Gastroesophageal sphincter (tissue), 4 donors: ENCODE results near the gene CEP68. TPM values are rescaled to one million over a fixed set of nuclear protein-coding genes. Genes with fewer than 3 reads are reported as not detected.

Experiments
- ATAC-seq: fragments of 150-250 bp; one replicate; pipeline ENCODE4 v1.9.1; 2016; ENCODE audit warnings: mild to moderate bottlenecking, moderate library complexity
- H3K27ac ChIP-seq, 4 donors: fragments of 200-600 bp; sonication (generic) in 3 of 4; 1 replicate in 3 of 4; 2 replicates in 1 of 4; pipeline ENCODE4 v1.5.1; 2016 to 2019
- H3K27me3 ChIP-seq: fragments of 200-600 bp; sonication (generic); one replicate; pipeline ENCODE4 v1.5.1; 2019
- H3K36me3 ChIP-seq, 2 donors: fragments of 200-600 bp; sonication (generic); one replicate each; pipeline ENCODE4 v1.5.1; 2019; ENCODE audit warnings: control low read depth in 1 of 2
- H3K4me1 ChIP-seq, 3 donors: fragments of 200-600 bp; sonication (generic); 1 replicate in 2 of 3; 2 replicates in 1 of 3; pipeline ENCODE4 v1.5.1; 2016 to 2019; ENCODE audit warnings: control low read depth in 2 of 3
- H3K4me3 ChIP-seq, 2 donors: fragments of 200-600 bp; sonication (generic); one replicate each; pipeline ENCODE4 v1.5.1; 2019; ENCODE audit warnings: mild to moderate bottlenecking in 1 of 2, moderate library complexity in 1 of 2
- H3K9me3 ChIP-seq, 3 donors: fragments of 200-600 bp; sonication (generic); one replicate each; pipeline ENCODE4 v1.5.1; 2017 to 2019; ENCODE audit warnings: control low read depth in 2 of 3
- CTCF ChIP-seq, 4 experiments: fragments of 200-600 bp in 2 of 4; fragments of 450-650 bp in 2 of 4; sonication (generic) in 1 of 4; IDR thresholded peaks; one replicate each; pipeline ENCODE4 v1.5.1; 2017 to 2019; ENCODE audit warnings: antibody characterized with exemption in 4 of 4, mild to moderate bottlenecking in 2 of 4, moderate library complexity in 2 of 4
- EP300 ChIP-seq: sonication (generic); formaldehyde crosslinking; IDR thresholded peaks from one replicate; pipeline ENCODE4 v1.6.1; 2017; ENCODE audit warnings: antibody characterized with exemption, mild to moderate bottlenecking
- POLR2A ChIP-seq, 2 donors: fragments of 450-650 bp; IDR thresholded peaks; one replicate each; pipeline ENCODE4 v1.6.1; 2017; ENCODE audit warnings: antibody characterized with exemption in 2 of 2, mild to moderate bottlenecking in 2 of 2, moderate library complexity in 1 of 2
- POLR2AphosphoS5 ChIP-seq: sonication (generic); formaldehyde crosslinking; IDR thresholded peaks from one replicate; pipeline ENCODE4 v1.6.1; 2017; ENCODE audit warnings: antibody characterized with exemption
- WGBS, 2 donors: methylation state at CpG; one replicate each; pipeline ENCODE4 v1.1.5; 2018; ENCODE audit warnings: low coverage in 1 of 2; 5-methylcytosine and 5-hydroxymethylcytosine counted together
- total RNA-seq, 4 donors: library from RNA; depleted of rRNA; stranded (reverse); fragments of >200 nt; gene quantifications; one replicate each; pipeline ENCODE4 v1.1.0, GENCODE V29; 2016

Gene CEP68
- total RNA-seq, 4 donors from 2014 or later: 26.3 to 48.9 (median 30.3) TPM

- Histone ChIP-seq H3K27me3 (no peaks in the 10 kb centered on the region), H3K9me3 (no peaks in the 10 kb centered on the region), H3K36me3 (no peaks in the 10 kb centered on the region), H3K4me3 (peak overlapping the region in 1 of 2 donors; percentile 91), H3K27ac (peak overlapping the region in 1 of 4 donors; percentile 94), H3K4me1 (peaks cover 0 to 37% (median 9%) of the 10 kb centered on the region in 3 donors)
- no peak for TF ChIP-seq EP300
- ATAC-seq: no peak
- WGBS, 2 donors: 64 to 85% methylated on average over 3 to 4 of the region's 4 CpGs
Measured at GRCh38 chr2:65054749-65055421, 1.3 kb upstream of the CEP68 start.

GRCh38 chr2:65055422-65056214 lies 598 bp upstream of the CEP68 start:
- Histone ChIP-seq H3K27ac (peak overlapping the region in 3 of 4 donors; percentile 90 to 94 (median 94)), H3K27me3 (no peaks in the 10 kb centered on the region), H3K4me1 (peaks cover 0 to 44% (median 9%) of the 10 kb centered on the region in 3 donors), H3K36me3 (no peaks in the 10 kb centered on the region), H3K4me3 (peak overlapping the region; percentile 53 to 91), H3K9me3 (no peaks in the 10 kb centered on the region)
- TF ChIP-seq POLR2A (IDR thresholded peaks at IDR 0.05) (no peak), EP300 (no peak), CTCF (IDR thresholded peaks at IDR 0.05) (no peak), POLR2AphosphoS5 (no peak)
- WGBS, 2 donors: 12 to 39% methylated on average over 6 to 12 of the region's 42 CpGs
- ATAC-seq: peak; percentile 29

- TF ChIP-seq EP300 (no peak), POLR2A (IDR thresholded peaks at IDR 0.05) (no peak), CTCF (IDR thresholded peaks at IDR 0.05) (no peak), POLR2AphosphoS5 (no peak)
- H3K36me3 ChIP-seq: no peaks in the 10 kb centered on the region
- peak overlapping the region; percentile 53 to 91 for H3K4me3 ChIP-seq
- ATAC-seq: no peak
- peaks cover 0 to 58% (median 9%) of the 10 kb centered on the region in 3 donors for H3K4me1 ChIP-seq
- no peaks in the 10 kb centered on the region for H3K27me3 ChIP-seq
- WGBS, 2 donors: 3 to 6% methylated on average over 5 of the region's 5 CpGs
- H3K27ac ChIP-seq: peak overlapping the region; percentile 57 to 94 (median 92)
- no peaks in the 10 kb centered on the region for H3K9me3 ChIP-seq
Measured at GRCh38 chr2:65057054-65057375, 799 bp downstream of the CEP68 start.

GRCh38 chr2:65057391-65058052 lies 1.3 kb downstream of the CEP68 start:
- H3K4me1 ChIP-seq: peaks cover 0 to 63% (median 9%) of the 10 kb centered on the region in 3 donors

More at GRCh38 chr2:65057391-65058052, 1.3 kb downstream of the CEP68 start:
- TF ChIP-seq POLR2A (IDR thresholded peaks at IDR 0.05): no peak
- TF ChIP-seq POLR2AphosphoS5: no peak
- no peak for TF ChIP-seq EP300
- no peak for TF ChIP-seq CTCF (IDR thresholded peaks at IDR 0.05)
- no peaks in the 10 kb centered on the region for H3K9me3 ChIP-seq
- no peaks in the 10 kb centered on the region for H3K36me3 ChIP-seq
- H3K27ac ChIP-seq: peak overlapping the region in 3 of 4 donors; percentile 90 to 94 (median 94)
- 40 to 51% methylated on average over 4 to 6 of the region's 6 CpGs for WGBS, 2 donors
- no peaks in the 10 kb centered on the region for H3K27me3 ChIP-seq
- ATAC-seq: no peak
- peak overlapping the region; percentile 53 to 91 for H3K4me3 ChIP-seq
